HG03442 (cell line): ENCODE data around the gene FAM219A.
"Not testable (repeated sequence)": the region's sequence is repeated elsewhere in the genome, so short reads cannot be mapped to it uniquely, and the experiment has no call there.

Experiments
- ATAC-seq: cut with Tn5 transposase; IDR thresholded peaks from one replicate; pipeline ENCODE4 v1.9.1; 2021; ENCODE audit warnings: mild to moderate bottlenecking, moderate library complexity; ENCODE audit not compliant: unreplicated experiment

The FAM219A gene

GRCh38 chr9:34446468-34446891, 11.9 kb downstream of the FAM219A start:
- no peak for ATAC-seq

- ATAC-seq, result no peak
These were observed 14.4 kb downstream of the FAM219A start for GRCh38 chr9:34443976-34444375.

GRCh38 chr9:34443533-34443932, 14.8 kb downstream of the FAM219A start:
- no peak for ATAC-seq

DNA sequence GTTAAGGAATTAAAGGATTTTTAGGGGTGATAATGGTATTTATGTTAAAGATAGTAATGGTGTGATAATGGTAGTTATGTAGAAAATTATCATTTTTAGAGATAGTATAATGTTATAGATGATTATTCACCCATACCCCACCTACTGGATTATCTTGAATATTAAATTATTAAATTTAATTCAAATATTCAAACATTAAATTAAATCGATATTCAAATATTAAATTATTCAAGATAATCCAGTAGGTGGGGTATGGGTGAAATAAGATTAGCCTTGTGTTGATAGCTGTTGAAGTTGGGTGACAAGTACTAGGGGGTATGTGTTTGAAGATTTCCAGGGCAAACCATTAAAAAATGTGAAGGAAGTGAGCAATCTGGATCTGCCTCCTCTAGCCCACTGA, 15.6 kb downstream of the FAM219A start:
- no peak for ATAC-seq

DNA sequence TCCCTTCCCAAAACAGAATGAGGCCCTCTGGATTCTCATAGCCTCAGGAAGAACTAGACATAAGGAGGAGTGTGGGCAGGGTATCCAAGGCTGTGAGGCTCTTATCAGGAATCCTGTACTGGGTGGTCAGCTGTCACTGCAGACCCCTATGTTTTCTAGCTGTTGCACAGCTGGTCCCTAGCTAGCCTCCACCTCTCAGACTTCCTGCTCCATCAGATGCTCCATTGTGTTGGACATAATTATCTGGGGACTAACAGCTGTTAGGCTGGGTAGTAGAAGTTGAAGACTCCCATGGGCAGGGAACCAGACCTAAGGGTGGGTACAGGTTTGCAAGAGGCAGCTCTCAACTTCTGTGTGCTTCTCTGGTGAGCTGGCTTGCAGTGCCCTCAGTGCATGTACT, 18.4 kb downstream of the FAM219A start:
- no peak for ATAC-seq

GRCh38 chr9:34438465-34438864, 19.9 kb downstream of the FAM219A start:
- ATAC-seq, result not testable (repeated sequence)

GRCh38 chr9:34437926-34438307, 20.5 kb downstream of the FAM219A start:
- not testable (repeated sequence) for ATAC-seq

- ATAC-seq, result no peak
These were observed 21.1 kb downstream of the FAM219A start for GRCh38 chr9:34437006-34437925.

DNA sequence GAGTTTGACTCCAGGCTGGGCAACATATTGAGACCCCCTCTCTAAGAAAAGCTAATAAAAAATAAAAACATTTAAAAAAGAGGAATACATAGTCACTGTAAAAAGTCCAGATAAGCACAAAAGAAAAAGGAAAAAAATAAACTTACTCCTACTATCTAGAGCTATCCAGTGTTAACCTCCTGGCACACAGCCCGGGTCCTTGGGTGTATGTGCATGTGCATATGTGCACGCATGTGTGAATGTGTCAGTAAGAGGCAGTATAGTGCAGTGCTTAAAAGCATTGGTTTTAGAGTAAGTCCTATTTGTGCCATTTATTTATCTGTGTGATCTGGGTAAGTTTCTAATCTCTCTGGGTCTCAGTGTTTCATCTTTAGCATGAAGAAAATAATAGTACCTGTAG, 26.7 kb downstream of the FAM219A start:
- ATAC-seq, result no peak

DNA sequence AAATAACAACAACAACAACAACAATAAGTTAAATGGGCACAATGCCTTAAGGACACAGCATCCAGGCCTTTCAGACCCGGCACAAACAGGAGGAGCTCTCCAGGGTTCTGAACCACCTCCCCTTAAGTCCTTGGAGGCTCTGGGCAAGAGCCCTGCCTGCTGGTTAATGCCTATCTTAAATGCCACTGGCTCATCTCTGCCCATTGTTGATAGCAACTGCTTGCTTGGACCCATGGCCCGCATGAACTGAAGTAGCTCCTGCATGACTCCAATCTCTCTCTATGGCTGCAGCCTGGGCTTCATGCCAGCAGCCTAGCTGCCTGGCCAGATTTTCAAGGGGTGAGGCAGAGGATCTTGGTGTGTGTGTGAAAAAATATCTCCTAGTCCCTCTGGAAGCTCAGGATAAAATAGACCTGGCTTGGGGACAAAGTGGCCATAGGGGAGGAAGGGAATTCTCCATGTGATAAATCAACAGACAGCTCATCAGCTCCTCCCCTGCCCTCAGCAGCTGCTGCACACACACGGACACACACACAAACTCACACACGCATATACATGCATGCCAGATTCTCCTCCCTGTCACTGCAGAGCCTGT, 27.4 kb downstream of the FAM219A start:
- ATAC-seq, result no peak

- no peak for ATAC-seq
These were observed 29.9 kb downstream of the FAM219A start for GRCh38 chr9:34428325-34428958.

- no peak for ATAC-seq
These were observed 31.9 kb downstream of the FAM219A start for GRCh38 chr9:34426347-34427074.

- no peak for ATAC-seq
These were observed 38.5 kb downstream of the FAM219A start for GRCh38 chr9:34419716-34420504.

DNA sequence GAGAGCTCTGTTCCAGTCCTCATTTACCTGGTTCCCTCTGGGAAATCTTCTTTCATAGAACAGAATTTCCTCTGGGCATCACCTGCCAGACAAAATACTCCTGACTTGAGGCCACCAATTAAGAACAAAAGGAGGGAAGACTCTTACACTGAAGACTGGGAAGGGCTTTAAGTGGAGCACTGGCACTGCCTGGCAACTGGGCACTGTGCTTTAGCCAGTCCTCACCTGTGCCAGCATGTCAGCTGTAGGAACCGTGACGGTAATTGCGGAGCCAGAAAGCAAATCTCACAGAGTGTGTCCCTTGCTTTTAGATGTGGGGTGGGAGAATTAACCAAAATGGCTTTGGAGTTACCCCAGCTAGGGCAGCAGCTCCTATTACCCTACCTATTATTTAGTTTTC, 40.6 kb downstream of the FAM219A start:
- ATAC-seq, result no peak

DNA sequence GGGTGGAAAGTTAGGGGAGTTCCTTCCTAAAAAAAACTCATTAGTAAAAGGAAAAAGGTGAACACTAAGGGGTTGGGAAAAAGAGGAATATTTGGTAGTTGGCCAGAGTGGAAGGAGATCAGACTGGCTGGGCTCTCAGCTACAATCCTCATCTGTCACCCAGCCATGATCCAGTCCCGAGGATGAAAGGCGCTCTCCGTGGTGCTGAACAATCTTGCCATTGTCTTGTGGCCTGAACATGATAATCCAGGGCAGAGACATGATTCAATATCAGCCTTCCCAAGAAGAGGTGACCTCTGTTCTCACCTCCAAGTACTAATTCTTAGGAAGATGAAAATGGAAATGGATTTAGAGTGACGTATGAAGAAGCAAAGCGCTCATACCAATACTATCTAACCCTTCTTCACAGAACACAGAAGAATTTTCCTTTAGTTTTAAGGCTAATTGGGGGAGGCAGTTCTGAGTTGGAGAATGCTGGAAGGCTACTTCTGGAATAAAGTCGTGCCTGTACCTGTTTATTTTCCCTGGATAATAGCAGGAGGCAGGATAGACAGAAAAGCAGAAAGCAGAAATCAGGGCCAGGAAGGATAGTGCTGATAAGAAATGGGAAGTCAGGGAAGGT, 45.0 kb downstream of the FAM219A start:
- ATAC-seq, result no peak

- no peak for ATAC-seq
These were observed 46.0 kb downstream of the FAM219A start for GRCh38 chr9:34412336-34412735.

DNA sequence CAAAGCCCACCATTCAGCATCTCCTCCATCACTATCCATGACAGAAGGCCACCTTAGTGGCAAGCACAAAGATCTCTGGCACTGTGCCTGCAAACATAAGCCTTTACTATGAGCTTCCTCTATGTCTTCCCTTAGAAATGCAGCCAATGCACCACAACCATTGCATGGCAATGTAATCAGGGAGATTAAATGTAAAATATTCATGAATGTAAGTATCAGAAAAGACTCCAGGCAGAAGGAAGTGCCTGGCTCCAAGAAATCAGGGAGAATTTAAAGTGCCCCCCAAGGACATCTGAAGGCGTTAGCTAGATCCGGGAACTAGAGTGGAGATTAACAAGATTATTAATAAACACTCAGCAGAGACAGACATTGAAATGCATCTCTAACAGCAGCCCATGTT, 49.2 kb downstream of the FAM219A start:
- ATAC-seq, result no peak

DNA sequence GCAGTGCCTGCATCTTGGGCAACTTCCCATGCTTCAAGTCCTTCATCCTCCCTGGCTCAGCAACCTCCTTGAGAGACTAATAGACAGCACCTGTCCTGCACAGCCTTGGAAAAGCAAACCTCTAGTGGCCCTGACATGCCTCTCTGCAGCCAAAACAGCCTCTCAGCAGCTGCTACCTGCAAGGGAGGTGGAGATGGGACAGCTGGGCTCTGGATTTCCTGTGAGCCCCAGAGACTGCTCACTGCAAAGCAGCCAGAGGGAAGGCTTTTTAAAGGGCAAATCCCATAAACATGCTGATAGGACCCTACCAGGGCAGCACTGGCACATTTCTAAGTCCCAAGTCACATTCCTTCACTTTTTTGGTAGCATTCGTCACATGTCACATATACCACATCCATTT, 50.2 kb downstream of the FAM219A start:
- no peak for ATAC-seq

GRCh38 chr9:34406219-34406618, 52.2 kb downstream of the FAM219A start:
- ATAC-seq, result no peak

- ATAC-seq, result no peak
These were observed 52.7 kb downstream of the FAM219A start for GRCh38 chr9:34405719-34406118.
